ENCODE measurements around the gene USP48.
"Not testable (repeated sequence)": the region's sequence is repeated elsewhere in the genome, so short reads cannot be mapped to it uniquely, and the experiment has no call there.

USP48 gene

GRCh38 chr1:21689661-21690372 is 93.1 kb downstream of the USP48 start:
- no peak for ATAC-seq

- no peak for ATAC-seq
These were observed 95.8 kb downstream of the USP48 start for GRCh38 chr1:21687081-21687529.

- no peak for ATAC-seq
These were observed 96.8 kb downstream of the USP48 start for GRCh38 chr1:21685946-21686678.

- ATAC-seq: no peak
These were observed 101.5 kb downstream of the USP48 start for GRCh38 chr1:21681426-21681825.

GRCh38 chr1:21680918-21681317 is 102.0 kb downstream of the USP48 start:
- peak; percentile 70 to 88 for ATAC-seq

- no peak for ATAC-seq
These were observed 102.6 kb downstream of the USP48 start for GRCh38 chr1:21680381-21680780.

- no peak for ATAC-seq
These were observed 105.8 kb downstream of the USP48 start for GRCh38 chr1:21677168-21677567.

- ATAC-seq: no peak
These were observed 108.0 kb downstream of the USP48 start for GRCh38 chr1:21674957-21675356.

GRCh38 chr1:21673853-21674252 is 109.1 kb downstream of the USP48 start:
- ATAC-seq: not testable (repeated sequence)

- ATAC-seq: no peak
These were observed 109.6 kb downstream of the USP48 start for GRCh38 chr1:21673277-21673780.

- ATAC-seq: no peak
These were observed 110.3 kb downstream of the USP48 start for GRCh38 chr1:21672478-21673276.

GRCh38 chr1:21671915-21672314 is 111.0 kb downstream of the USP48 start:
- ATAC-seq: no peak

GRCh38 chr1:21670956-21671902 is 111.7 kb downstream of the USP48 start:
- no peak for ATAC-seq

- ATAC-seq: no peak
These were observed 112.7 kb downstream of the USP48 start for GRCh38 chr1:21670059-21670881.

- ATAC-seq: peak; percentile 63 to 67
These were observed 113.5 kb downstream of the USP48 start, which contains the start of gene RAP1GAP for GRCh38 chr1:21669258-21670058. Gene RAP1GAP (minus strand): TSS chr1:21669357. CDS start chr1:21620032, 49,325 bp downstream.

GRCh38 chr1:21668951-21669257 is 114.0 kb downstream of the USP48 start:
- ATAC-seq: no peak

GRCh38 chr1:21668232-21668950 is 114.6 kb downstream of the USP48 start:
- ATAC-seq: no peak

GRCh38 chr1:21667348-21668231 is 115.4 kb downstream of the USP48 start:
- ATAC-seq: no peak

Measured in activated CD4-positive, CD25-positive, alpha-beta regulatory T cell treated with anti-CD3 and anti-CD28 coated beads, Interleukin-2, amount 50 U/mL, for 24 hours (primary cell).